ENCODE measurements around the gene EPB41L2. TPM values are rescaled to one million over a fixed set of nuclear protein-coding genes. Genes with fewer than 3 reads are reported as not detected.

The EPB41L2 gene
- total RNA-seq, 4 donors from 2014 or later = 60.1 to 87.2 (median 67.4) TPM

- intact Hi-C loops (cut with DNase I) = no loop called here
- no peak overlapping the region for H3K27ac ChIP-seq (replicated peaks in 1 of 4)
- 88% methylated on average over 4 of the region's 4 CpGs for WGBS
- H3K9me3 ChIP-seq = no peaks in the 10 kb centered on the region
- H3K27me3 ChIP-seq = no peaks in the 10 kb centered on the region
- TF ChIP-seq CTCF (IDR thresholded peaks at IDR 0.05) (no peak), POLR2A (IDR thresholded peaks at IDR 0.05; ENCODE audit: low read depth) (no peak)
- H3K4me1 ChIP-seq = no peaks in the 10 kb centered on the region
- H3K4me3 ChIP-seq = no peak overlapping the region
- H3K36me3 ChIP-seq = peaks cover 8 to 77% (median 38%) of the 10 kb centered on the region in 4 donors
- DNase-seq (ENCODE audit: extremely low spot score) = no peak
Observed at GRCh38 chr6:130865793-130866192, 197.3 kb downstream of the EPB41L2 start.

- no peak for DNase-seq (ENCODE audit: extremely low spot score)
- intact Hi-C loops (cut with DNase I) = no loop called here
- no peaks in the 10 kb centered on the region for H3K27me3 ChIP-seq
- peaks cover 8 to 72% (median 36%) of the 10 kb centered on the region in 4 donors for H3K36me3 ChIP-seq
- H3K4me3 ChIP-seq = no peak overlapping the region
- no peaks in the 10 kb centered on the region for H3K4me1 ChIP-seq
- H3K9me3 ChIP-seq = no peaks in the 10 kb centered on the region
- TF ChIP-seq POLR2A (IDR thresholded peaks at IDR 0.05; ENCODE audit: low read depth) = no peak
- no peak for TF ChIP-seq EP300 (IDR thresholded peaks at IDR 0.05)
- no peak for TF ChIP-seq CTCF (IDR thresholded peaks at IDR 0.05)
- TF ChIP-seq POLR2AphosphoS5 (IDR thresholded peaks at IDR 0.05) = no peak
- no peak overlapping the region for H3K27ac ChIP-seq (replicated peaks in 1 of 4)
- 92% methylated on average over 11 of the region's 11 CpGs for WGBS
Observed at GRCh38 chr6:130864344-130864743, 198.7 kb downstream of the EPB41L2 start.

GRCh38 chr6:130863415-130864230, 199.4 kb downstream of the EPB41L2 start:
- Histone ChIP-seq H3K27me3 (no peaks in the 10 kb centered on the region), H3K36me3 (peaks cover 8 to 68% (median 35%) of the 10 kb centered on the region in 4 donors), H3K4me1 (no peaks in the 10 kb centered on the region), H3K27ac (replicated peaks in 1 of 4) (no peak overlapping the region), H3K9me3 (no peaks in the 10 kb centered on the region), H3K4me3 (no peak overlapping the region)
- no peak for DNase-seq (ENCODE audit: extremely low spot score)
- intact Hi-C loops (cut with DNase I) = no loop called here
- no peak for TF ChIP-seq POLR2AphosphoS5 (IDR thresholded peaks at IDR 0.05)
- no peak for TF ChIP-seq EP300 (IDR thresholded peaks at IDR 0.05)
- TF ChIP-seq CTCF (IDR thresholded peaks at IDR 0.05) = no peak
- no peak for TF ChIP-seq POLR2A (IDR thresholded peaks at IDR 0.05; ENCODE audit: low read depth)
- WGBS = 84% methylated on average over 4 of the region's 4 CpGs

GRCh38 chr6:130862370-130862769, 200.7 kb downstream of the EPB41L2 start:
- no peak overlapping the region for H3K27ac ChIP-seq (replicated peaks in 1 of 4)
- 96% methylated on average over 2 of the region's 2 CpGs for WGBS
- H3K4me3 ChIP-seq = no peak overlapping the region
- no peaks in the 10 kb centered on the region for H3K27me3 ChIP-seq
- H3K36me3 ChIP-seq = peaks cover 8 to 77% (median 37%) of the 10 kb centered on the region in 4 donors
- no peaks in the 10 kb centered on the region for H3K9me3 ChIP-seq
- no peaks in the 10 kb centered on the region for H3K4me1 ChIP-seq
- DNase-seq (ENCODE audit: extremely low spot score) = no peak
- intact Hi-C loops (cut with DNase I) = no loop called here
- TF ChIP-seq CTCF (IDR thresholded peaks at IDR 0.05) = no peak

Data from esophagus muscularis mucosa (tissue), 4 donors.